GM23248 (cell line): ENCODE data around the gene RNF145. TPM values are rescaled to one million over a fixed set of nuclear protein-coding genes. Genes with fewer than 3 reads are reported as not detected.
"Not testable (repeated sequence)": the region's sequence is repeated elsewhere in the genome, so short reads cannot be mapped to it uniquely, and the experiment has no call there.

Source experiments
- DNase-seq: peaks from one replicate; pipeline ENCODE4 v3.0.0-alpha.2; 2015
- H2AFZ ChIP-seq: fragments of 200-600 bp; sonication (generic); 2 replicates; pipeline ENCODE4 v1.6.1; 2016; ENCODE audit warnings: antibody characterized with exemption
- H3F3A ChIP-seq: fragments of 200-600 bp; sonication (generic); 2 replicates; pipeline ENCODE4 v1.6.1; 2016; ENCODE audit warnings: mild to moderate bottlenecking, antibody characterized with exemption, mixed run types; ENCODE audit not compliant: insufficient read depth
- H3K27ac ChIP-seq: fragments of 200-600 bp; sonication (generic); 2 replicates; pipeline ENCODE4 v1.5.1; 2016; ENCODE audit warnings: mild to moderate bottlenecking
- H3K27me3 ChIP-seq: fragments of 200-600 bp; sonication (generic); replicated peaks from 2 replicates; pipeline ENCODE4 v1.6.1; 2016; ENCODE audit warnings: mild to moderate bottlenecking; ENCODE audit not compliant: insufficient read depth
- H3K36me3 ChIP-seq: fragments of 200-600 bp; sonication (generic); 2 replicates; pipeline ENCODE4 v1.6.1; 2016; ENCODE audit warnings: low read depth, mild to moderate bottlenecking
- H3K4me1 ChIP-seq: fragments of 200-600 bp; sonication (generic); 2 replicates; pipeline ENCODE4 v1.6.1; 2016; ENCODE audit warnings: mild to moderate bottlenecking; ENCODE audit not compliant: insufficient read depth
- H3K4me2 ChIP-seq: fragments of 200-600 bp; sonication (generic); one replicate; pipeline ENCODE4 v1.6.1; 2016; ENCODE audit warnings: mild to moderate bottlenecking; ENCODE audit not compliant: unreplicated experiment
- H3K4me3 ChIP-seq: fragments of 200-600 bp; sonication (generic); 2 replicates; pipeline ENCODE4 v1.5.1; 2016; ENCODE audit warnings: mild to moderate bottlenecking
- H3K79me2 ChIP-seq: fragments of 200-600 bp; sonication (generic); 2 replicates; pipeline ENCODE4 v1.6.1; 2016; ENCODE audit warnings: mild to moderate bottlenecking; ENCODE audit not compliant: insufficient read depth
- H3K9ac ChIP-seq: fragments of 200-600 bp; sonication (generic); 2 replicates; pipeline ENCODE4 v1.6.1; 2016; ENCODE audit warnings: mild to moderate bottlenecking
- H3K9me2 ChIP-seq: fragments of 200-600 bp; sonication (generic); 2 replicates; pipeline ENCODE4 v1.6.1; 2016; ENCODE audit warnings: mixed run types, mild to moderate bottlenecking, moderate library complexity; ENCODE audit not compliant: insufficient read depth
- H3K9me3 ChIP-seq: fragments of 200-600 bp; sonication (generic); one replicate; pipeline ENCODE4 v1.6.1; 2017; ENCODE audit warnings: low read depth
- H4K20me1 ChIP-seq: fragments of 200-600 bp; sonication (generic); 2 replicates; pipeline ENCODE4 v1.6.0; 2016; ENCODE audit not compliant: insufficient read depth
- EZH2 ChIP-seq: fragments of 200-600 bp; sonication (generic); IDR thresholded peaks from 2 replicates; pipeline ENCODE4 v1.6.1; 2018; ENCODE audit warnings: antibody characterized with exemption, mild to moderate bottlenecking; ENCODE audit not compliant: insufficient read depth, poor library complexity, severe bottlenecking
- EZH2phosphoT487 ChIP-seq: fragments of 200-600 bp; sonication (generic); IDR thresholded peaks from 2 replicates; pipeline ENCODE4 v1.6.1; 2018; ENCODE audit warnings: antibody characterized with exemption, moderate library complexity, mild to moderate bottlenecking, low read depth; ENCODE audit not compliant: insufficient read depth
- WGBS, 2 experiments: methylation state at CpG; one replicate each; pipeline ENCODE4 v1.1.6; 2015 to 2017; ENCODE audit warnings: low lambda C conversion rate in 2 of 2, low coverage in 1 of 2; ENCODE audit errors: missing lambda C conversion rate in 2 of 2; 5-methylcytosine and 5-hydroxymethylcytosine counted together
- in situ Hi-C: fragments of 300-500 bp; cut with MboI; formaldehyde crosslinking; loops from 2 replicates; pipeline ENCODE4 v1.15.0; 2020
- polyA plus RNA-seq: library from polyadenylated mRNA; unstranded; fragments of >200 nt; fragmentation: Nextera tagmentation; extraction: Ambion mirVana; gene quantifications from 2 replicates; pipeline ENCODE4 v1.2.1, GENCODE V29; 2016
- total RNA-seq: library from RNA; depleted of rRNA; stranded (reverse); fragments of >200 nt; shearing (Covaris generic); gene quantifications from 2 replicates; pipeline ENCODE4 v1.2.3, GENCODE V29; 2014

Gene RNF145
- total and polyA plus RNA-seq, 2 experiments from 2014 or later: 9.2 to 38.7 TPM

GRCh38 chr5:159147976-159148375 lies 61.4 kb downstream of the RNF145 start:
- in situ Hi-C loops: loop anchor here (25.0 kb wide), 1 partner anchor 1336 kb away; no protein-coding TSS in a partner anchor
- H2AFZ ChIP-seq: no peak overlapping the region
- 65 to 78% methylated on average over 1 of the region's 1 CpG for WGBS, 2 experiments

DNA sequence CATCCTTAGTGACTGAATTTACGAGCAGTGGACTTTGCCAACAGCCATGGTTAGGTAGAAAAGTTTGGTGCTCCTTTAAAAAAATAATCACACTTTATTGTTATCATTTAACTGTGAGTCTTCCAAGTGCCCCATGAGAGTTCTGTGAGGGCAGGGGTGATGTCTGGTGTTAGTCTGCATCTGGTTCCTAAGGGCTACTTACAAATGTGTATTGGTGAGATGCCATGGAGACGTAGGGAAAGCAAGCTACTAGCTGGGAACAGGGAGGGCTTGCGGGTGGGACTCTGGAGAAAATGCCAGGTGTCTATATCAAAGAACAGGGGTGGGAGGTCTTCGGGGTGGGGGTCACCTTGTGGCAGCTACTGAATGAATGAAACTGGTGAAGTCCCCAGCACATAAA lies 62.5 kb downstream of the RNF145 start:
- DNase-seq: no peak
- Histone ChIP-seq H4K20me1 (no peaks in the 10 kb centered on the region), H3K79me2 (no peaks in the 10 kb centered on the region), H3F3A (no peaks in the 10 kb centered on the region), H3K4me3 (no peak overlapping the region), H3K9ac (no peak overlapping the region), H3K4me2 (no peak overlapping the region), H2AFZ (no peak overlapping the region), H3K4me1 (no peaks in the 10 kb centered on the region), H3K27me3 (peaks cover 7% of the 10 kb centered on the region; the same call in 1 of the 2 replicates), H3K36me3 (no peaks in the 10 kb centered on the region), H3K9me2 (no peaks in the 10 kb centered on the region), H3K27ac (no peak overlapping the region), H3K9me3 (no peaks in the 10 kb centered on the region)
- TF ChIP-seq EZH2 (no peak), EZH2phosphoT487 (no peak)
- 38 to 47% methylated on average over 3 of the region's 4 CpGs for WGBS, 2 experiments
- in situ Hi-C loops: loop anchor here (25.0 kb wide), 1 partner anchor 1335 kb away; no protein-coding TSS in a partner anchor

More at GRCh38 chr5:159147976-159148375, 61.4 kb downstream of the RNF145 start:
- no peaks in the 10 kb centered on the region for H3K4me1 ChIP-seq
- no peak overlapping the region for H3K4me3 ChIP-seq
- no peaks in the 10 kb centered on the region for H3K9me2 ChIP-seq
- no peaks in the 10 kb centered on the region for H3K79me2 ChIP-seq
- no peak overlapping the region for H3K27ac ChIP-seq
- no peaks in the 10 kb centered on the region for H3K9me3 ChIP-seq
- H3F3A ChIP-seq: no peaks in the 10 kb centered on the region
- 0 out of 2 replicates have a peak, but pooled peaks cover 7% of the 10 kb centered on the region for H3K27me3 ChIP-seq
- H3K9ac ChIP-seq: no peak overlapping the region
- no peaks in the 10 kb centered on the region for H3K36me3 ChIP-seq
- no peaks in the 10 kb centered on the region for H4K20me1 ChIP-seq
- DNase-seq: no peak
- H3K4me2 ChIP-seq: no peak overlapping the region
- TF ChIP-seq EZH2phosphoT487 (no peak), EZH2 (no peak)

- in situ Hi-C loops: loop anchor here (25.0 kb wide), 1 partner anchor 1333 kb away; no protein-coding TSS in a partner anchor
- H3F3A ChIP-seq, H3K4me2 ChIP-seq, H3K27ac ChIP-seq, H4K20me1 ChIP-seq, H3K9me3 ChIP-seq, H3K4me3 ChIP-seq, H3K9me2 ChIP-seq, H3K79me2 ChIP-seq, DNase-seq, H3K4me1 ChIP-seq, H3K27me3 ChIP-seq, H2AFZ ChIP-seq, H3K9ac ChIP-seq, H3K36me3 ChIP-seq: not testable (repeated sequence)
- WGBS, 2 experiments: 79 to 81% methylated on average over 1 of the region's 1 CpG
Measured at GRCh38 chr5:159145160-159145559, 64.2 kb downstream of the RNF145 start.

DNA sequence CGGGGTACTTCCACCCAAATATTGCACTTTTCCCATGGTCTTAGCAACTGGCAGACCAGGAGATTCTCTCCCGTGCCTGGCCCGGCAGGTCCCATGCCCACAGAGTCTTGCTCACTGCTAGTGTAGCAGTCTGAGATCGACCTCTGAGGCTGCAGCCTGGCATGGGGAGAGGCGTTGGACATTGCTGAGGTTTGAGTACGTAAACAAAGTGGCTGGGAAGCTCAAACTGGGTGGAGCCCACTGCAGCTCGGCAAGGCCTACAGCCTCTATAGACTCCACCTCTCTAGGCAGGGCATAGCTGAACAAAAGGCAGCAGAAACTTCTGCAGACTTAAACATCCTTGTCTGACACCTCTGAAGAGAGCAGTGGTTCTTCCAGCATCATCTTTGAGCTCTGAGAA lies 69.6 kb downstream of the RNF145 start:
- TF ChIP-seq EZH2: no peak
- no peak for TF ChIP-seq EZH2phosphoT487
- Histone ChIP-seq H3K9me2 (no peaks in the 10 kb centered on the region), H3K4me1 (peaks cover 7% of the 10 kb centered on the region; the same call in 1 of the 2 replicates), H3F3A (peaks cover 8% of the 10 kb centered on the region; the same call in 1 of the 2 replicates), H3K36me3 (no peaks in the 10 kb centered on the region), H3K4me3 (no peak overlapping the region), H3K9me3 (no peaks in the 10 kb centered on the region), H3K27ac (no peak overlapping the region), H3K27me3 (peaks cover 7% of the 10 kb centered on the region; the same call in 1 of the 2 replicates), H4K20me1 (no peaks in the 10 kb centered on the region), H2AFZ (no peak overlapping the region), H3K4me2 (no peak overlapping the region), H3K9ac (no peak overlapping the region), H3K79me2 (no peaks in the 10 kb centered on the region)
- in situ Hi-C loops: loop anchor here (25.0 kb wide), 1 partner anchor 1328 kb away; no protein-coding TSS in a partner anchor
- no peak for DNase-seq
- 60 to 78% methylated on average over 7 of the region's 7 CpGs for WGBS, 2 experiments
